Erythroblast (primary cell): ENCODE results near the gene ABHD1.

Experiments used
- GATA1 ChIP-seq: IDR thresholded peaks from 2 replicates; pipeline ENCODE4 v1.6.1; 2011; ENCODE audit warnings: low read depth, mild to moderate bottlenecking, control low read depth, low read length, moderate library complexity
- POLR2A ChIP-seq: IDR thresholded peaks from 2 replicates; pipeline ENCODE4 v1.6.1; 2011; ENCODE audit warnings: mild to moderate bottlenecking, low read length

DNA sequence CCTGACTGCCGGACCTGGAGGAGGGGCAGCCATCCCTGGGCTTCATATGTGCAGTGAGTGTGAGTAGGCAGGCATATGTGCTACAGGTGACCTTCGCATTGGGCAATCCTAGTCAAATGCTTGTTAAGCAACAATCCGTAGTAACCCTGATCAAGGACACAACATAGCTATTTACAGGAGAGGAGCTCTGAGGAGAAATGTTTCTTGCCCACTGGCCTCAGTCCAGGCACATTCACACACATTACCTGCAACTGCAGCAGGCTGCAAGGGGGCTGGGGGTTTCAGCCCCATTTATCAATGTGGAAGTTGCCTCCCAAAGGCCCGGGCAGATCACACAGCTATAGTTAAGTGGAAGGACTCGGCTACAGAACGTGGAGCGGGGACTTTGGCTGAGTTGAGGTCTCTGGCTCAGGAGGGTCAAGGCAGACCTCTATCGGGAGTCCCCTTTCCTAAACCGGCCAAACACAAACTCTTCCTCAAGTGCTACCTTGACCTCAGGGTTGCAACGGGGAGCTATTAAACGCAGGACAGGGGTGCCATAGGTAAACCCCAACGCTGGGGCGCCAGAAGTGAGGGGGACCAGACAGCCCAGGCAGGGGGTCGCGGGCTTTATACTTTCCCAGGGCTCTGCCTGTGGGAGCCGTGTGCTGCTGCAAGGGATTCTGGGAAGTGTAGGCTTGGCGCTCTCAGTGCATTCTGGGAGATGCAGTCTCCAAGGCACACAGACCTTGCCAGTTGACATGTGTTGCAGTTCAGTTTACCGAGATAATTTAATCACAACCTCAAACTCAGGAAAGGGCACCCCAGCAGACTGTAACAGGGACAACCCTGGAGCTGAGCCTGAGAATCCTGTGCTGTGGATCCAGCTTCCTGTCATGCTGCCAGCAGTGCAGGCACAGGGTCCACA, 27.6 kb upstream of the ABHD1 start:
- TF ChIP-seq POLR2A (no peak), GATA1 (no peak)
